ENCODE data around the gene PRKCE.

The PRKCE gene

DNA sequence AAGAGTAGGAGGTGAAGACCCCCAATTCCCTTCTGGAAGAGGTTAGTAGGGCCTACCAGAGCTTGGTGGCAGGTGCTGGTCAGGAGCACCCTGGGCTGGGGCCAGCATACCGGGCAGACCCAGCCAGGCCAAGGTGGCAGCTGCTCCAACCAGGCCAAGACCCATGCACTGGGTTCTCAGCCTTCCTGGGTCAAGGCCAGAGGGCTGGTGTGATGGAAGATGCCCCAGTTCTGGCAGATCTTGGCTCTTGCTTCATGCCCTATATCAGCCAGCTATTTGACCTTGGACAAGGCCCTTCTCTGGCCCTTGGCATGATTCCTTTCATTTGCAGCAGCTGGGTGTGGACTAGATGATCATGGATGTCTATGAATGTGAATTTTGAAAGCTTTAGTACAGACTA, 57.7 kb downstream of the PRKCE start:
- no peaks in the 10 kb centered on the region for H3K4me1 ChIP-seq (ENCODE audit: insufficient read depth, insufficient read length)
- no peak overlapping the region for H3K9ac ChIP-seq (ENCODE audit: insufficient read length, low read depth)
- peaks cover 7% of the 10 kb centered on the region; the same call in 1 of the 2 replicates for H3K9me3 ChIP-seq (ENCODE audit: insufficient read depth, low read length)
- H3K36me3 ChIP-seq (ENCODE audit: insufficient read depth, insufficient read length, low read length): no peaks in the 10 kb centered on the region
- DNase-seq (ENCODE audit: low read depth, low spot score): no peak
- no peaks in the 10 kb centered on the region for H3K27me3 ChIP-seq (ENCODE audit: insufficient read depth, insufficient read length)
- TF ChIP-seq YY1 (IDR thresholded peaks at IDR 0.05; ENCODE audit: insufficient read depth, insufficient read length) (no peak), SUZ12 (IDR thresholded peaks at IDR 0.05; ENCODE audit: extremely low read depth, insufficient read depth, insufficient read length) (no peak), ZNF274 (IDR thresholded peaks at IDR 0.05; ENCODE audit: low read depth, low read length) (no peak)
- H3K4me3 ChIP-seq (ENCODE audit: insufficient read length, low read depth): no peak overlapping the region

DNA sequence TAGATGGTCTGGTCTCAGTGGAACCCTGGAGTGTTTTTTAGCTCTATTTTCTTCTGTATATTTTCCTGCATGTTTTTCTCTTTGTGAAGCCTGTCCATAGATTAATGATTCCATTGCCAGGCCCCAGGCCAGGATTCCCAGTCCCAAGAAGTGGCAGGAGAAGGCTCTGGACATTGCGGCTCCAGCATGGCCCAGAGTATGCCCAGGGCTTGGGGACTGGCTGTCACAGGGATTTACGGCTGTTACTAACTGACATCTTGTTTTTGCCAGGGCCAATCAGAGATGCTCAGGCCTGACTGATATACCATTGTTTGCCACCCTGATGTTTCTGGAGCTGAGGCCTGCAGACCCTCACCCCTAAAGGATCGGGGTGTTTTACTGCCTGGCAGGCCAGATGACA, 59.0 kb downstream of the PRKCE start:
- H3K9ac ChIP-seq (ENCODE audit: insufficient read length, low read depth): no peak overlapping the region
- no peak overlapping the region for H3K4me3 ChIP-seq (ENCODE audit: insufficient read length, low read depth)
- no peaks in the 10 kb centered on the region for H3K36me3 ChIP-seq (ENCODE audit: insufficient read depth, insufficient read length, low read length)
- H3K4me1 ChIP-seq (ENCODE audit: insufficient read depth, insufficient read length): no peaks in the 10 kb centered on the region
- H3K9me3 ChIP-seq (ENCODE audit: insufficient read depth, low read length): peaks cover 7% of the 10 kb centered on the region; the same call in 1 of the 2 replicates
- DNase-seq (ENCODE audit: low read depth, low spot score): no peak
- TF ChIP-seq YY1 (IDR thresholded peaks at IDR 0.05; ENCODE audit: insufficient read depth, insufficient read length) (no peak), SUZ12 (IDR thresholded peaks at IDR 0.05; ENCODE audit: extremely low read depth, insufficient read depth, insufficient read length) (no peak), ZNF274 (IDR thresholded peaks at IDR 0.05; ENCODE audit: low read depth, low read length) (no peak)
- no peaks in the 10 kb centered on the region for H3K27me3 ChIP-seq (ENCODE audit: insufficient read depth, insufficient read length)

DNA sequence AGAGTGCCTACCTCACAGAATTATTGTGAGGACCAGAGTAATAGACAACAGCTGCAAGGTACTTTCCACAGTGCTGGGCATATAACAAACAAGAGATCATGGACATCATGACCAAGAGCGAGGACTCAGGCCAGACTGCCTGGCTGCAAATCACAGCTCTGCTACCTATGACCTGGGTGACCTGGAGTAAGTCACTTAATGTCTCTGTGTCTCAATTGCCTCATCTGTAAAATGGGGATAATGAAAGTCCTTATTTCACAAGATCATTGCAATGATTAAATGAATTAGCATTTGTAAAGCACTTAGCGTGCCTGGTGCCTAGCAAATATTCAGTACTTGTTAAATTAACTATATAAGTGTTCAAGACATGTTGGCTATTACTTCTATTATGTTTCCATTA, 59.7 kb downstream of the PRKCE start:
- Histone ChIP-seq H3K4me3 (ENCODE audit: insufficient read length, low read depth) (no peak overlapping the region), H3K36me3 (ENCODE audit: insufficient read depth, insufficient read length, low read length) (no peaks in the 10 kb centered on the region), H3K9me3 (ENCODE audit: insufficient read depth, low read length) (peaks cover 7% of the 10 kb centered on the region; the same call in 1 of the 2 replicates), H3K4me1 (ENCODE audit: insufficient read depth, insufficient read length) (no peaks in the 10 kb centered on the region), H3K27me3 (ENCODE audit: insufficient read depth, insufficient read length) (no peaks in the 10 kb centered on the region), H3K9ac (ENCODE audit: insufficient read length, low read depth) (no peak overlapping the region)
- no peak for DNase-seq (ENCODE audit: low read depth, low spot score)
- TF ChIP-seq YY1 (IDR thresholded peaks at IDR 0.05; ENCODE audit: insufficient read depth, insufficient read length) (no peak), SUZ12 (IDR thresholded peaks at IDR 0.05; ENCODE audit: extremely low read depth, insufficient read depth, insufficient read length) (no peak), ZNF274 (IDR thresholded peaks at IDR 0.05; ENCODE audit: low read depth, low read length) (no peak)

DNA sequence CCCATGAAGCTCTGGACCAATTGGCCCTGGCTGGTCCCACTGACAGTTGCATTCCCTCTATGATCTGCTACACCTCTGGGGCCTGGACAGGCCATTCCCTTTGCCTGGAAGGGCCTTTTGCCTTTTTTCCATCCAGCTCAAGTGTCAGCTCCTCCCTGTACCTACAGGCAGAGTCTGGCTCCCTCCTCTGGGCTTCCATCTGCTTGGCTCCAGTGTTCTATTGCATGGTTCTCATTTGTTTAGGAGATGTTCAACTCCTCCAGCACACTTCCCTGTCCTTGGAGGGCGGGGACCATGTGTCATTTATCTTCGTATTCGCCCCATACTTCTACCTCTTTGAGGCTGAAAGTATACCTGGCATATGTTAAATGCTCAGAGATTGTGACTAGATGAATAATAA, 61.1 kb downstream of the PRKCE start:
- H3K9me3 ChIP-seq (ENCODE audit: insufficient read depth, low read length): peaks cover 6% of the 10 kb centered on the region; the same call in 1 of the 2 replicates
- H3K9ac ChIP-seq (ENCODE audit: insufficient read length, low read depth): no peak overlapping the region
- no peak for DNase-seq (ENCODE audit: low read depth, low spot score)
- TF ChIP-seq SUZ12 (IDR thresholded peaks at IDR 0.05; ENCODE audit: extremely low read depth, insufficient read depth, insufficient read length): no peak
- no peak for TF ChIP-seq ZNF274 (IDR thresholded peaks at IDR 0.05; ENCODE audit: low read depth, low read length)
- TF ChIP-seq YY1 (IDR thresholded peaks at IDR 0.05; ENCODE audit: insufficient read depth, insufficient read length): no peak
- no peak overlapping the region for H3K4me3 ChIP-seq (ENCODE audit: insufficient read length, low read depth)
- H3K36me3 ChIP-seq (ENCODE audit: insufficient read depth, insufficient read length, low read length): no peaks in the 10 kb centered on the region
- H3K27me3 ChIP-seq (ENCODE audit: insufficient read depth, insufficient read length): no peaks in the 10 kb centered on the region
- no peaks in the 10 kb centered on the region for H3K4me1 ChIP-seq (ENCODE audit: insufficient read depth, insufficient read length)

DNA sequence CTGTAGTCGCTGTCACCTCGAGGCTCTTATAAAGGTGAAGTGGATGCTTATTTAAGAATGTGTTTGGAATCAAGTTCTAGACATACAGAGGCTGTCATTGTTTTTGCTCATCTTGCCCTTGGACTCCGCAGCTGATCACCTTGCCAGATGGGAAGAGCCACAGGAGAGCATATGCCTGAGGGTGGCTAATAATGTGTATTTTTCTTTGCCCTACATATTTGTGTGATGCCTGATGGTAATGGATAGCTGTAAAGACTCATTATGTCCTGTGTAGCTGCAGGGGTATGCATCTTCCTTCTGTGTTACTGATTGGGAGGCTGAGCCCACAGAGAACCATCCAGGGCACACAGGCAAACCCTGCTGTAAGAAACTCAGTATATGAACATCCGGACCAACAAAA, 61.7 kb downstream of the PRKCE start:
- H3K4me1 ChIP-seq (ENCODE audit: insufficient read depth, insufficient read length): no peaks in the 10 kb centered on the region
- no peak overlapping the region for H3K9ac ChIP-seq (ENCODE audit: insufficient read length, low read depth)
- no peak for TF ChIP-seq SUZ12 (IDR thresholded peaks at IDR 0.05; ENCODE audit: extremely low read depth, insufficient read depth, insufficient read length)
- no peak for DNase-seq (ENCODE audit: low read depth, low spot score)
- no peaks in the 10 kb centered on the region for H3K36me3 ChIP-seq (ENCODE audit: insufficient read depth, insufficient read length, low read length)
- H3K9me3 ChIP-seq (ENCODE audit: insufficient read depth, low read length): 0 out of 2 replicates have a peak, but pooled peaks cover under 1% of the 10 kb centered on the region
- H3K27me3 ChIP-seq (ENCODE audit: insufficient read depth, insufficient read length): no peaks in the 10 kb centered on the region
- no peak overlapping the region for H3K4me3 ChIP-seq (ENCODE audit: insufficient read length, low read depth)

DNA sequence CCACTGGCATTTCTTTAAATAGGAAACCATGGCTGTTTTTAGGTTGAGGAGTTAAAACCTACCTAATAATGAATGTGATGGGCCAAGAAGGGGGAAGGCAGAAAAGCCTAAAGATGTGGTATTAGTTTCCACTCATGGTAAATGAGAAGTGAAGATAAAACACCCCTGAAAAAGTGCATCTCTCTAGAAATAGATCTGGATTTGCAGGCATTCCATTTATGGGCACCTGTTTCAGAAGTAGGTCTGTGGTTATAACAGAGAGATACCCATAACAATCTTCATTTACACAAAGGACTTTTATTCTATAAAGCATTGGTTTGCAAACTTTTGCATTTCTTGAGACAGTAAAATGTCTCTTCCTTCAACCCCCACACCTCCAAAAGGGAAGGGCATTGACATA, 62.1 kb downstream of the PRKCE start:
- no peaks in the 10 kb centered on the region for H3K27me3 ChIP-seq (ENCODE audit: insufficient read depth, insufficient read length)
- no peak overlapping the region for H3K4me3 ChIP-seq (ENCODE audit: insufficient read length, low read depth)
- TF ChIP-seq YY1 (IDR thresholded peaks at IDR 0.05; ENCODE audit: insufficient read depth, insufficient read length) (no peak), ZNF274 (IDR thresholded peaks at IDR 0.05; ENCODE audit: low read depth, low read length) (no peak), SUZ12 (IDR thresholded peaks at IDR 0.05; ENCODE audit: extremely low read depth, insufficient read depth, insufficient read length) (no peak)
- H3K9ac ChIP-seq (ENCODE audit: insufficient read length, low read depth): no peak overlapping the region
- H3K36me3 ChIP-seq (ENCODE audit: insufficient read depth, insufficient read length, low read length): no peaks in the 10 kb centered on the region
- H3K4me1 ChIP-seq (ENCODE audit: insufficient read depth, insufficient read length): no peaks in the 10 kb centered on the region
- DNase-seq (ENCODE audit: low read depth, low spot score): no peak
- H3K9me3 ChIP-seq (ENCODE audit: insufficient read depth, low read length): no peaks in the 10 kb centered on the region

DNA sequence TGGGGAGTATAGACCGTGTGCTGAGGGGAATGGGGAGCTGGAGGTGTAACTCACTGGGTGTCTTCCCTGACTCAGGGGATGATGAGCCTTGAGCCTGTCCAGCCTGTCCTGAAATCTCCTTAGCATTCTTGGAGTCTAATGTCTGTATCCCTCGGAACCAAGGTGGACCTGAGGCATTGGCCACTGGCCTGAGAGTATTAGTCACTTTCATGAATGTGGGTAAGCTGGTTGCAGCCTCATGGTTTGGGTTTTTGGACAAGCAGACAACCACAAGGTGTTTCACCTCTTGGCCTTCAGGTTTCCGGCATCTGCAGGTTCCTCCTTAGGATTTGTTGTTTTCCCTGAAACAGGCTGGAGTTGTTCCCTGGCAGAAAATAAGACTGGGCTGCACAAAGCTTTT, 63.2 kb downstream of the PRKCE start:
- DNase-seq (ENCODE audit: low read depth, low spot score): no peak
- no peaks in the 10 kb centered on the region for H3K27me3 ChIP-seq (ENCODE audit: insufficient read depth, insufficient read length)
- H3K4me3 ChIP-seq (ENCODE audit: insufficient read length, low read depth): no peak overlapping the region
- no peak for TF ChIP-seq ZNF274 (IDR thresholded peaks at IDR 0.05; ENCODE audit: low read depth, low read length)
- TF ChIP-seq SUZ12 (IDR thresholded peaks at IDR 0.05; ENCODE audit: extremely low read depth, insufficient read depth, insufficient read length): no peak
- TF ChIP-seq YY1 (IDR thresholded peaks at IDR 0.05; ENCODE audit: insufficient read depth, insufficient read length): no peak
- H3K9me3 ChIP-seq (ENCODE audit: insufficient read depth, low read length): no peaks in the 10 kb centered on the region
- H3K9ac ChIP-seq (ENCODE audit: insufficient read length, low read depth): no peak overlapping the region
- H3K4me1 ChIP-seq (ENCODE audit: insufficient read depth, insufficient read length): no peaks in the 10 kb centered on the region
- no peaks in the 10 kb centered on the region for H3K36me3 ChIP-seq (ENCODE audit: insufficient read depth, insufficient read length, low read length)

All from NT2/D1 (cell line).